Head of caudate nucleus (tissue), 42 donors: ENCODE data around the gene CLEC14A.

Experiments used
- DNase-seq, 42 donors: peaks; one replicate each; pipeline versions ENCODE4 v3.0.0 to v3.0.0-alpha.2; 2020 to 2021; ENCODE audit warnings: mixed read lengths in 7 of 42
- intact Hi-C: fragments of 100-400 bp; cut with DNase I; formaldehyde crosslinking; loops from one replicate; pipeline ENCODE4 v1.15.0; 2022

CLEC14A gene

DNA sequence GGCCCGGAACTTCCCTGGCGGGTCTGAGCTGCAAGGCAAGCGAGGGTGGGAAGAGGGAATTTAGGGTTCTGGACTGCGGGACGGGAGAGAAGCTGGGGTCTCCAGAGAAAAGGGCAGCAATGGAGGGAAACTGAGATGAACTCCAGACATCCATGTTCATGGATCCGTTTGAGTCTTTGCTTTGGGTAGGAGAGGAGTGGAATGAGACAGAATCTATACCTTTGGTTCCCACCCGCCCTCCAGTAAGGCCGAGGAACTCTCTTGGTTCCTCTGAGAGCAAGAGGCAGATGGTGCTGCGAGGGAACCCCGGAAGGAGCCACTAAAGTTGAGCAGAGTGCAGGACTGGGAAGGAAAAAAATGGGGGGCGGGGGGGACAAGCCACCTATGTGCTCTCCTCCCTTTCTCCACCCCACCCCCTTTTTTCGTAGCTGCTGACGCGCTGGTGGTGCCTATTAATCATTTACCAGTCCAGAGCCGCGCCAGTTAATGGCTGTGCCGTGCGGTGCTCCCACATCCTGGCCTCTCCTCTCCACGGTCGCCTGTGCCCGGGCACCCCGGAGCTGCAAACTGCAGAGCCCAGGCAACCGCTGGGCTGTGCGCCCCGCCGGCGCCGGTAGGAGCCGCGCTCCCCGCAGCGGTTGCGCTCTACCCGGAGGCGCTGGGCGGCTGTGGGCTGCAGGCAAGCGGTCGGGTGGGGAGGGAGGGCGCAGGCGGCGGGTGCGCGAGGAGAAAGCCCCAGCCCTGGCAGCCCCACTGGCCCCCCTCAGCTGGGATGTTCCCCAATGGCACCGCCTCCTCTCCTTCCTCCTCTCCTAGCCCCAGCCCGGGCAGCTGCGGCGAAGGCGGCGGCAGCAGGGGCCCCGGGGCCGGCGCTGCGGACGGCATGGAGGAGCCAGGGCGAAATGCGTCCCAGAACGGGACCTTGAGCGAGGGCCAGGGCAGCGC is 47.0 kb downstream of the CLEC14A start:
- intact Hi-C loops = no loop called here
- DNase-seq = peak in 27 of 42 donors; percentile 12 to 60 (median 31)

- intact Hi-C loops = no loop called here
- peak in 19 of 42 donors; percentile 16 to 51 (median 34) for DNase-seq
Observed at GRCh38 chr14:38207736-38208617, 47.9 kb downstream of the CLEC14A start, which contains the start of gene SSTR1. Gene SSTR1, plus strand, starts transcription at chr14:38207904. Its CDS starts 1,486 bp downstream, at chr14:38209390.

DNA sequence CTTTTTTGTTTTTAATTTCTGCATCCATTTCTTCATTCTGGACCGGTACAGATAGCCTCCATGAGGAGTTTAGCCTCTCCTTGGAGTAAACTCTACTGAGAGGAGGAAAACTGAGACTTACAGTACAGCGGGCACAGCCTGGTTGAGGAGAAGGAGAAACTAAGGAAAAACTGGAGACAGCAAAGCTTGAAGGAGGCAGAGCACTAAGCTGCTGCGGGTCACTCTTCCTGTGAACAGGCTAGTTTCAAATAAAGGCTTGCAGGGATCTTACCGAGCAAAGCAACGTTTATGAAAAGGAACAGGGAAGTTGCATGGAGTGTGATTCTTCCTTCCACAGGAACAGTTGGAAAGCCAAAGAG is 48.5 kb downstream of the CLEC14A start:
- DNase-seq = no peak
- intact Hi-C loops = no loop called here

DNA sequence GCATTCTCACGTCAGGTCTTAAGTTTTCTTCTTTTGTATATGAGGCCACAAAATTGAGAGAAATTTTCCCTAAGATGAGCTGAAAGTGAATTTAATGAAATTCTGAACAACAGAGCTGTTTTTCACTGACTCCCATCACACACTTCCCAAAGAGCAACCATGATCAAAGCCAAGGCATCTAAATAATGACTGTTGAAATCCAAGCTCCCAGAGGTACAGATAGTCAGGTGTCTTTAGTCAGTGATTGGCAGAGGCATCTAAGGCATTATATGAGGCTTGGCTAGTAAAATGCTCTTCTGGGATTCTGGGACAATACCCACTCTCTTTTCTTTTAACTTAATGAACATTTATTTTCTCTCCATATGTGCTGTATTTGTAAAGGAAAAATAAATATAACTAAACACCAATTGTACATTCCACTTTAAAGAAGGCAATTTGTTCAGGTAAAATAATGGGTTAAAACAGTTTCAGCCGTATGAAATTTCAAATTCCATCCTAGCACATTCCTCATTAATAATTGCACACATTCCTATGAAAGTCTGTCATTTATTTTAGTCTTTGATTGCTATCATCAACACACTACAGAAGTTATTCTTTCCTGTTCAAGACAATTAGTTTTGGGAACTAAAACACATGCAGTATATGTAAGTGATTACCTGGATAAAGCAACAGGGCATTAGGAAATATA is 49.1 kb downstream of the CLEC14A start:
- intact Hi-C loops = no loop called here
- no peak for DNase-seq

DNA sequence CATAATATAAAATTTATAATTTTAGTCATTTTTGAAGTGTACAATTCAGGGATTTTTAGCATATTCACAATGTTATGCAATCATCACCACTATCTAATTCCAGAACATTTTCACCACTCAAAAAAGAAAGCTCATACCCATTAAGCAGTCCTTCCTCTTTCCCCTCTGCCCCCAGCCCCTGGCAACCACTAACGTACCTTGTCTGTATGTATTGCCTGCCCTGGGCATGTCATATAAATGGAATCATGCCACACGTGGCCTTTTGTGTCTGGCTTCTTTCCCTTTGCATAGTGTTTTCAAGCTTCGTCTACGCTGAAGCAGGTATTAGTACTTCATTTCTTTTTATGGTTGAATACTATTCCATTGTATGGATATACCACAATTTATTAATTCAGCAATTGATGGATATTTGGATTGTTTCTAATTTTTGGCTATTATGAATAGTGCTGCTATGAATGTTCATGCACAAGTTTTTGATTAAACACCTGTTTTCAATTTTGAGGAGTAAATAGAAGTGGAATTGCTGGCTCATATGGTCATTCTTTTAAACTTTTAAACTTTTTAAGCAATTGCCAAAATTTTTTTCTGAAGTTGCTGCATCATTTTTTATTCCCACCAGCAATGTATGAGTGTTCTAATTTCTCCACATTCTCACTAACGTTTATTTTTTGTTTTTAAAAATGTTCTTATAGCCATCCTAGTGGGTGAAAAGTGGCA is 49.8 kb downstream of the CLEC14A start:
- intact Hi-C loops = no loop called here
- no peak for DNase-seq

DNA sequence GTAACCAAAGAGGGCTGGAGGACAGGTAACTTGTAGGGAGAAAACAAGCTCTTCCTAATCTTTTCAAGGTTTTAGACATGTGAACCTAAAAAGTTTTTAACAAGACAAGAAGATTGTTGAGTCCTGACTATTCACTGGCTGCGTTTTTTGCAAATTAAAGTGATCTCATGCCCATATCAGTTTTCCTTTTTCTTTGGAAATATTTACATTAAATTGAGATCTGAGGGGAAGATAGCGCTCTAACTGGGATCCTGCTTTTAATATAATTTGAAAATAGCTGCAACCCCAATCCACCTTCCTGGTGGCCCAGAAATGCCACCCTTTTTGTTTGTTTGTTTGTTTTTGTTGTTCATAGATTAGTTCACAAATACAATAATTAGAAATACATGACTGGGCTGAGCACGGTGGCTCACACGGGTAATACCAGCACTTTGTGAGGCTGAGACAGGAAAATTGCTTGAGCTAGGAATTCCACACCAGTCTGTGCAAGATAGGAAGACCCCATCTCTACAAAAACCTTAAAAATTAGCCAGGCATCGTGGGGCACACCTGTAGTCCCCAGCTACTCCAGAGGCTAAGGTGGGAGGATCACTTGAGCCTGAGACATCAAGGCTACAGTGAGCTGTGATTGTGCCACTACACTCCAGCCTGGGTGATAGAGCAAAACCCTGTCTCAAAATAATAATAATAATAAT is 50.6 kb downstream of the CLEC14A start:
- DNase-seq = no peak
- intact Hi-C loops = no loop called here

GRCh38 chr14:38204719-38205115 is 51.2 kb downstream of the CLEC14A start:
- DNase-seq = no peak
- intact Hi-C loops = no loop called here
